Fibroblast of gingiva (primary cell): ENCODE data around the gene EHD3.
"Not testable (repeated sequence)": the region's sequence is repeated elsewhere in the genome, so short reads cannot be mapped to it uniquely, and the experiment has no call there.

Source experiments
- DNase-seq: peaks from one replicate; pipeline ENCODE4 v3.0.0-alpha.2; 2011; ENCODE audit warnings: low read depth

Gene EHD3

DNA sequence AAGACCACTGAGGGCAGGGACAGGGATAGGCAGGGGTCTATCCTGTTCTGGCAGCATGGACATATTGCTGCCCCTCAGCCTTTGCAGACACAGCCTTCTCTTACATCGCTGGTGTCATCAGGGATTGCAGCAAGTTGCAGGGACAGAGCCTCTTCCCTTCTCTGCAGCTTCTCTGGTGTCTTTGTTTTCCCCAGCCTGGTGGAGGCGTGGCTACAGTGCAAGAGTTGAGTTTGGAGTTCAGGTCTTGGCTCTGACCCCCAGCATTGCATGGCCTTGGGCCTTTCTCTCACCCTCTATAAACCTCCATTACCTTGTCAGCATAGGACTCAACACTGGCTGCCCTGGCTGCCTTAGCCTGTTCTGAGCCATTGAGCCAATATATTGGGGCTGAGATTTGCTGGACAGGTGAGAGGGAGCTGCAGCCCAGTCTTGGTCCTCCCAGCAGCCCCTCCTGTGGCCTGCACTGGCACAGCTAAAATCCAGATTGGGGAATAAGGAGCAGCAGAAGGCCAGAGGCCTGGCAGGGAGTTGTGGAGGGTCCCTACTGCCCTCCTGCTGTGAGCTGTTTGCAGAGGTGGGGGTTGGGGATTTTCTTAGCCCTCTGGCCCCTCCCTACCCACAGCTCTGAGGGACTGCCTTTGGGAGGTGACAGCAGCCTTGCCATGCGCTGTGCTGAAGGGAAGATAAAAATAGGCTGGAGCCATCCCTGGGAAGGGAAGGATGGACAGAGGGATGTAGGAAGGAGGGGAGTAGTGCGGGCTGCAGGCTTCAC lies 22.8 kb downstream of the EHD3 start:
- no peak for DNase-seq

DNA sequence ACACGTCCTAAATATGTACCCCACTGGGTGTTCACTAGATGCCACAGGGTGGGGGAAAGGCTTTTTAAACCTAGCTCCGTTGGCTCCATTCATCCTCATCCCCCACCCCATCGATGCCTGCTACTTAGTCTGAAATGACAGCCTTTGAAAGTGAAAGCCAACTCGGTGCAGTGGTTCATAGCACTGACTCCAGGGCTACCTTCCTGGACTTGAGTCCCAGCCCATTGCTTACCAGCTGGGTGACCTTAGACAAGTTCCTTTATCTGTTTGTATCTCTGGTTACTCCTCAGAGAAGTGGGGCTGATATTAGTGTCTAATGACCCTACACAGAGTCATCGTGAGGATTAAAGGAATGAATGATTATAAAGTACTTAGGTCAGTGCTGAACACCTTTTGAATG lies 24.4 kb downstream of the EHD3 start:
- DNase-seq, result no peak

DNA sequence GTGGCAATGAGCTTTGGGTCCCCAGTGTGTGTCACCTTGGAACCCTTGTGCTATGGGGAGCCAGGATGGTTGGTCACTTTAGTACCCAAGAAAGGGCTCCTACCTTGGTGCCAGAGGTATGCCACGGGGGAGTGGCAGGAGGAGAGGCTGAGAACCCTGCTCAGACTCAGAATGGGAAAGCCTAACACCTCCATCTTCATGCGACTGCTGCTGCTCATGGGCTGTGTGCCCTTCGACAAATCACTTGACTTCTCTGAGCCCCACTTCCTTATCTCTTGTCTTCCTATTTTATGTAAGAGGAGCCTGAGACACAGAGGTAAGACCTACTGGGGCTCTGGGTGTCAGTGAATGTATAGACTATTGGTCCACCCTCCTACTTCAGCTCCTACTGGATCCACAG lies 25.1 kb downstream of the EHD3 start:
- DNase-seq, result no peak

DNA sequence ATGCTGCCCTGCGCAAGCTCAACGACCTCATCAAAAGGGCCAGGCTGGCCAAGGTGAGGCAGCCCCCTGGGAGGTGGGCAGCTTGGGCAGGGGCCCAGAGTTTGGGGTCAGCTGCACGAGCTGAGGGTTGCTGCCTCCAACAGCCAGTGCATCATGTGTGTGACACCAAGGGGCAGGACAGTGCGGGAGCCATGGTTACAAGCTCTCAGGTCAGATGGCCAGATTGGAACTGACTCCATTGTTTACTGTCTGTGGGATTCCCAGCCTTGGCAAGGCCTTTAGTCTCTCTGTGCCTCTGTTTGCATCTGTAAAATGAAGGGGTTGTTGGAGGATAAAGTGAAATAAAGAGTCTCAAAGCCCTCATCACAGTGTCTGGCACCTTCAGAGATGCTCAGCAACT lies 26.9 kb downstream of the EHD3 start:
- no peak for DNase-seq

DNA sequence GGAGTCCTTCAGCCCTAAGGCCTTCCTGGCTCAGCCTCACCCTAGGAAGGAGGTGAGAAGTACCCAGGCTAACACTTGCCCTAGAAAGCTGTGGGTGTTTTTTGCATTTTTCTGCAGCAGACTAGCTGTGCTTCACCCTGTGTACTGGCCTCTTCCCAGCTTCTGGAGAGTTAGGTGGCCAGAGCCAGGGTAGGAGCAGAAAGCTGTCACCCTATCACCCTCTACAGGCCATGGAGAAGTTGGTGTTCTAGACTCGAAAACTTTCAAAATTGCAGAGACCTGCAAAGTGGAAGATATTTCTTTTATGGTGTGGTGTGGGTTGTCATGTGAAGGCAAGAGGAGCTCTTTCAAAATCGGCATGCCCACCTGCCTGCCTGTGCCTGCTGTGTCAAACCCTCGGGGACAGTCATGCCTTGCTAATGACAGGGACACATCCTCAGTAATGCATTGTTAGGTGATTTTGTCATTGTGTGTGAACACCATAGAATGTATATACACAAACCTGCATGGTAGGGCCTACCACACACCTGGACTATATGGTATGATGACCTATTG lies 29.8 kb downstream of the EHD3 start:
- no peak for DNase-seq

- DNase-seq, result no peak
Measured at GRCh38 chr2:31265234-31265633, 31.3 kb downstream of the EHD3 start.

- no peak for DNase-seq
Measured at GRCh38 chr2:31266804-31267203, 32.9 kb downstream of the EHD3 start.

- DNase-seq, result no peak
Measured at GRCh38 chr2:31267437-31268120, 33.6 kb downstream of the EHD3 start.

GRCh38 chr2:31268344-31268743 lies 34.4 kb downstream of the EHD3 start:
- DNase-seq, result no peak

- peak; percentile 41 for DNase-seq
Measured at GRCh38 chr2:31269087-31269486, 35.1 kb downstream of the EHD3 start.

- peak; percentile 66 for DNase-seq
Measured at GRCh38 chr2:31270131-31270530, 36.2 kb downstream of the EHD3 start.

DNA sequence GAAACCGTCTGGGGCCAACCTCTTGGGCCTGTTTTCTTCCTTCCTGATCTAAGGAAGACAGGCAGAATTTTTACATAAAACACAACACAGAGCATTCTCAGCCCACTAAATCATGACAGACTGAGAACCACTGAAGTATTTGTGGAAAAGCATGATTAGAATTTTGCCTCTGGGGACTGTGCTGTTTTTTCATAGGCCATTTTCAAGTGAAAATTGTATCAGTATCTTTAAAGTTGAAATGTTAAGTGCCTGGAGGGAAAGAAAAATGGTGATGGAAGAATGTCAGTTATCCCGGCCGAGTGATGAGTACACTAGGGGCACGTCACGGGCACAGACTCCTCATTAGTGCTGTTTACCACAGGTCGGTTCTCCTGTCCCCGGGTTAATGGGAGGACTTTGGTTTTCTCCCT lies 36.9 kb downstream of the EHD3 start:
- peak; percentile 12 for DNase-seq

DNA sequence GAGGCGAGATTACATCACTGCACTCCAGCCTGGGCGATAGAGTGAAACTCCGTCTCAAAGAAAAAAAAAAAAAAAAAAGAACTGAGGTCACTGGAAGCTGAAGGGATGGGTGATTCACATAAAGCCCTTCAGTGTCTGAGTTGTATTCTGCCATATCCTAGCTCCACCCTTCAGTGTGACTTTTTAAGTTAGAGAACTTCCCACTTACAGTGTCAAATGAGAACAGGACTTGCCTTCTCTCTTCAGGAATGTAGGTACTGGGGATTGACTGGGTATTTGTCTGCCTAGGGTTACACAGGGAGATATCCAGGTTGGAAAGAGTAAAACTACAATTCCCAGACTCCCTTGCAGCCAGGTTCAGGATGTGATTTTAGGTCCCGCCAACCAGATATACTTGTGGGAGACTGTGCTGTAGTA lies 37.9 kb downstream of the EHD3 start:
- no peak for DNase-seq

GRCh38 chr2:31274401-31275075 lies 40.6 kb downstream of the EHD3 start:
- DNase-seq, result no peak

DNA sequence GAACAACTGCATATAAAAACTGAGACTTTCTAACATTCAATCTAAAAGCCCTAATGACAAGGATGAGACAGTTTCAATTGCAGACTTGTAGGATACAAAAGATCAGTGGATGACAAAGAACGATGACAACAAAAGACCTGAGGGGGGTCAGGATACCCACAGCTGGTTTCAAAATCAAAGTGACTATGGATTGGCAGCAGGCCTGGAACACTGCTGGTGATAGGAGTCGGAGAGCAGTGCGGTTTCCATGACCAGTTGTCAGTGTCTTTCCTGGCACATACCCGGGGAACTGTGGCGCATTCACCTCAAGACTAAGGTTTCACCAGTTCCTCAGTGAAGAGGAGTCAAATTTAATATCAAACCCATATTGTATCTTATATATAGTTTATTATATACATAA lies 42.0 kb downstream of the EHD3 start:
- DNase-seq, result no peak

GRCh38 chr2:31277621-31278020 lies 43.7 kb downstream of the EHD3 start:
- no peak for DNase-seq

DNA sequence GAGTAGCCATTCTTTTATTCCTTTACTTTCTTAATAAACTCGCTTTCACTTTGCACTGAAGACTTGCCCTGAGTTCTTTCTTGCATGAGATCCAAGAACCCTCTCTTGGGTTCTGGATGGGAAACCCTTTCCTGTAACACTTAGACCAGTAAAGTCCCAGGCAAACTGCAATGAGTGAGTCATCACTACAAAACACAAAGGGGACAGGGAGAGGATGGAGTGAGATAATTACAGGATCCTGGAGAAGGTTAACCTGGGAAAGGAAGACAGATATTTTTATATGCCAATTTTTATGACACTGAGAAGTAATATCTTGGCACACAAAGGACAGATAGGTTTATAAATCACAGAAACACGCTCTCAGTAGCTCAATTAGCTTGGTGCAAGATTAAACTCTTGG lies 48.7 kb downstream of the EHD3 start:
- no peak for DNase-seq

DNA sequence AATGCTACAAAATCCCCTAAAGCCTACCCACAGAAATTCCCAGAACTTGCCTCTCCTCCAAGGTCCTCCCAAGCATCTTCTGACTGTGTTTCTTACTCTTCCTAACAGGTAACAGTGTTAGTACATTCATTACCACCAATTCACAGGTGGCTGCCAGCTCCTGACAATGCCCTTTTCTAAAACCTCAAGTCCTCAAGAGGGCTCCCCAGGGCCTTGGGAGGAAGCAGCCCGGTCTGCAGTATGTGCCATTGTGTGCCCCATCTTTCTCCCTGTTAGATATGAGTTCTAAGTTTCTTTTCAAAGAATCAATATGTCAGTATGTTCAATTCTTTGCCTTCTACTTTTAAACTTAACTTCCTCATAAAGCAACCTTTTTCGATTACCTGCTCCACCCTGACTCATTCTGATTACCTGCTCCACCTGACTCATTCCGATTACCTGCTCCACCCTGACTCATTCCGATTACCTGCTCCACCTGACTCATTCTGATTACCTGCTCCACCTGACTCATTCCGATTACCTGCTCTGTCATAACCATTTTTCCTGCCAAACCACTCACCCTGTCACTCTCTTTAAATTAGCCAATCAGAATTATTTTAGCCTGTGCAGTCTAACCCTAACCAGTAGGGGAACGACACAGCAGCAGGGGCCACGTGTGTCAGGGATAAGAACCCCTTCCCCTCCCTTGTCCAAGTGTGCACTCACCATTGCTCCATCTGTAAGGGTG lies 49.4 kb downstream of the EHD3 start:
- DNase-seq, result not testable (repeated sequence)

GRCh38 chr2:31284107-31284506 lies 50.2 kb downstream of the EHD3 start:
- DNase-seq, result no peak

DNA sequence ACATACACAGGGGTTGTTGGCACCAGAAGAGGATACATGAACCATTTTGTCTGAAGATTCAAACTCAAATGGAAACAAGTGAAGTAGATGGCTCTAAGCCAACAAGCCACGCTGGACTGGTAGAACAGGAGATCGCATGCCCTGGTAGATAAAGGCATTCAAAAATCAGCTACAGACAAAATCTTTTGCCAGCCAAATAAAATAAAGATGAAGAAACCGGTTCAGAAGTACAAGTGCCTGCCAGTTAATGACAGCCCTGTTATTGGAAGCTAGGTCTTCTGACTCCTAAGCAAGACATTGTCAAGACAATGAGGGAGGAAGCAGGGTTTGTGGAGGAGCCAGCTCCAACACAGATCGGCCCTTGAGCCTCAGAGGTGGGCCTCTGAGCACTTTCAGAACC lies 52.3 kb downstream of the EHD3 start:
- DNase-seq, result peak; percentile 19

- DNase-seq, result no peak
Measured at GRCh38 chr2:31286961-31287550, 53.1 kb downstream of the EHD3 start.

DNA sequence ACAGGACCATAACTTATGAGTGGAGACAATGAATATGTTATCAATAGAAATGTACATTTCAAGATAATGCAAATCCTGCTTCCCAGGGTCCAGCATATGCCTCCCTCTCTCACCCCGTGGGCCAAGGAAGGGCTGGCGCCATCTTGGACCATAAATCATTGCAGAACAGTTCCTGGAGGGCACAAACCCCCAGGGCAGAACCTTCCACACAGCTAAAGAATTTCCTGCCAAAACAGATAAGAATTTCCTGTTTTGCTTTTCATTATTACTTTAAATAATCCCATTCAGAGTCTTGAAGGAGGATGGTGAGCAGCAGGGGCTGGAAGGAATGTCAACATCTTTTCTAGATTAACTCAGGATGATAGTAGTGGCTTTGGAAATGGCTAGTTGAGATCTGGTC lies 53.7 kb downstream of the EHD3 start:
- peak; percentile 16 for DNase-seq
